GM12873 (cell line): ENCODE measurements around the gene FAM200A.
A peak's percentile ranks its signal among the peaks of the same experiment; 100 is the strongest.

Source experiments
- CTCF ChIP-seq: IDR thresholded peaks from 2 replicates; pipeline ENCODE4 v1.5.1; 2012; ENCODE audit warnings: low read depth, mild to moderate bottlenecking, moderate library complexity, low read length, control low read depth; ENCODE audit not compliant: insufficient read depth; ENCODE audit errors: missing control alignments

Gene FAM200A

GRCh38 chr7:99579956-99580777 lies 28.3 kb upstream of the FAM200A start:
- peak; percentile 46 for TF ChIP-seq CTCF

- TF ChIP-seq CTCF, result no peak
Measured at GRCh38 chr7:99579281-99579955, 27.5 kb upstream of the FAM200A start.

- TF ChIP-seq CTCF, result no peak
Measured at GRCh38 chr7:99576251-99576650, 24.3 kb upstream of the FAM200A start.

- TF ChIP-seq CTCF, result no peak
Measured at GRCh38 chr7:99573257-99573656, 21.3 kb upstream of the FAM200A start.

- no peak for TF ChIP-seq CTCF
Measured at GRCh38 chr7:99571768-99572167, 19.9 kb upstream of the FAM200A start.

- no peak for TF ChIP-seq CTCF
Measured at GRCh38 chr7:99563650-99564049, 11.7 kb upstream of the FAM200A start.

GRCh38 chr7:99562832-99563231 lies 10.9 kb upstream of the FAM200A start:
- TF ChIP-seq CTCF, result no peak
